DMS53 treated with DMSO at 0.1 percent for 48 hours (cell line): Measurements from ENCODE around the gene RFX3.

ENCODE experiments used
- DNase-seq: peaks from one replicate; lab custom pipeline; 2025; ENCODE audit not compliant: unreplicated experiment; lab: John Stamatoyannopoulos, UW

RFX3 gene

GRCh38 chr9:3237121-3237520 is 288.7 kb downstream of the RFX3 start:
- DNase-seq, result no peak

GRCh38 chr9:3235497-3235896 is 290.3 kb downstream of the RFX3 start:
- no peak for DNase-seq

GRCh38 chr9:3224931-3225330 is 300.9 kb downstream of the RFX3 start:
- no peak for DNase-seq

- DNase-seq, result no peak
Measured at GRCh38 chr9:3215658-3216057, 310.1 kb downstream of the RFX3 start.

GRCh38 chr9:3214741-3215140 is 311.1 kb downstream of the RFX3 start:
- DNase-seq, result no peak

GRCh38 chr9:3205421-3206095 is 320.2 kb downstream of the RFX3 start:
- DNase-seq, result no peak

GRCh38 chr9:3200331-3200774 is 325.4 kb downstream of the RFX3 start:
- no peak for DNase-seq

GRCh38 chr9:3193791-3194190 is 332.0 kb downstream of the RFX3 start:
- DNase-seq, result no peak

GRCh38 chr9:3191715-3192114 is 334.1 kb downstream of the RFX3 start:
- no peak for DNase-seq

- DNase-seq, result no peak
Measured at GRCh38 chr9:3189113-3189861, 336.5 kb downstream of the RFX3 start.

GRCh38 chr9:3186751-3187150 is 339.1 kb downstream of the RFX3 start:
- DNase-seq, result no peak

GRCh38 chr9:3181049-3181953 is 344.5 kb downstream of the RFX3 start:
- DNase-seq, result no peak

- no peak for DNase-seq
Measured at GRCh38 chr9:3180696-3181048, 345.1 kb downstream of the RFX3 start.

GRCh38 chr9:3179711-3180110 is 346.1 kb downstream of the RFX3 start:
- DNase-seq, result no peak

- no peak for DNase-seq
Measured at GRCh38 chr9:3177936-3178335, 347.9 kb downstream of the RFX3 start.

- DNase-seq, result no peak
Measured at GRCh38 chr9:3177146-3177761, 348.5 kb downstream of the RFX3 start.

GRCh38 chr9:3173374-3173773 is 352.4 kb downstream of the RFX3 start:
- DNase-seq, result no peak

GRCh38 chr9:3170819-3171218 is 355.0 kb downstream of the RFX3 start:
- DNase-seq, result no peak
